Lung (tissue), 12 donors: Measurements from ENCODE around the gene DZANK1. TPM values are rescaled to one million over a fixed set of nuclear protein-coding genes. Genes with fewer than 3 reads are reported as not detected.

ENCODE experiments used
- ATAC-seq: fragments of 200-7000 bp; cut with Tn5 transposase; one replicate; pipeline ENCODE4 v1.9.1; 2020; ENCODE audit warnings: moderate number of reproducible peaks; ENCODE audit not compliant: insufficient read depth, low FRiP score
- DNase-seq, 3 donors: peaks; one replicate each; pipeline ENCODE4 v3.0.0-alpha.2; 2013 to 2017
- H3K27ac ChIP-seq, 2 donors: one replicate each; pipeline ENCODE4 v1.5.1; 2013; ENCODE audit warnings: mild to moderate bottlenecking in 2 of 2, moderate library complexity in 2 of 2, control low read depth in 1 of 2, inconsistent platforms in 1 of 2, low read depth in 1 of 2, low read length in 1 of 2
- H3K27me3 ChIP-seq, 3 donors: one replicate each; pipeline ENCODE4 v1.5.1; 2013; ENCODE audit warnings: low read length in 2 of 3; ENCODE audit not compliant: control insufficient read depth in 3 of 3, insufficient read depth in 3 of 3
- H3K36me3 ChIP-seq, 4 donors: one replicate each; pipeline ENCODE4 v1.5.1; 2013; ENCODE audit warnings: low read length in 4 of 4, mild to moderate bottlenecking in 1 of 4, moderate library complexity in 1 of 4; ENCODE audit not compliant: control insufficient read depth in 4 of 4, insufficient read depth in 4 of 4
- H3K4me1 ChIP-seq, 5 donors: one replicate each; pipeline ENCODE4 v1.5.1; 2013; ENCODE audit warnings: low read length in 5 of 5, mild to moderate bottlenecking in 2 of 5, moderate library complexity in 1 of 5; ENCODE audit not compliant: control insufficient read depth in 5 of 5, insufficient read depth in 5 of 5
- H3K4me3 ChIP-seq: one replicate; pipeline ENCODE4 v1.5.1; 2013; ENCODE audit warnings: mild to moderate bottlenecking, control low read depth, moderate library complexity
- H3K9ac ChIP-seq, 2 donors: one replicate each; pipeline ENCODE4 v1.5.1; 2013; ENCODE audit warnings: low read length in 2 of 2, control low read depth in 1 of 2; ENCODE audit not compliant: insufficient read depth in 1 of 2
- H3K9me3 ChIP-seq, 4 donors: one replicate each; pipeline ENCODE4 v1.5.1; 2013; ENCODE audit warnings: low read length in 3 of 4, mild to moderate bottlenecking in 1 of 4, moderate library complexity in 1 of 4; ENCODE audit not compliant: control insufficient read depth in 4 of 4, insufficient read depth in 3 of 4
- WGBS, 2 donors: extraction: QIAGEN DNeasy Blood & Tissue Kit; methylation state at CpG; one replicate each; pipeline ENCODE4 v1.1.7; 2013; 5-methylcytosine and 5-hydroxymethylcytosine counted together
- polyA plus RNA-seq, 2 donors: library from polyadenylated mRNA; stranded (reverse); fragments of 200-250 nt; gene quantifications; one replicate each; pipeline ENCODE4 v1.2.1, GENCODE V29; 2013
- total RNA-seq, 2 donors: library from RNA; depleted of rRNA in 1 of 2; stranded (reverse); fragments of >200 nt in 1 of 2; gene quantifications; one replicate each; pipeline ENCODE4 v1.2.1, GENCODE V29; 2014 to 2021
- TF ChIP-seq, protein P1 (sequence below): IDR thresholded peaks from 2 replicates; pipeline ENCODE4 v1.5.1; 2012; ENCODE audit warnings: mild to moderate bottlenecking; ENCODE audit errors: control extremely low read depth, extremely low read depth
- donor health status: control.
- donor health status: control.
- donor health status: Bipolar disorder and iron deficiency.
- donor health status: healthy.
- donor health status: DM: yes; HTN: yes; CAD: no.

The DZANK1 gene
- total and polyA plus RNA-seq, 4 donors: 1.8 to 7.6 (median 4.7) TPM

- ATAC-seq (no peak), DNase-seq (no peak)
- Histone ChIP-seq H3K9ac (no peak overlapping the region), H3K27me3 (no peaks in the 10 kb centered on the region), H3K9me3 (no peaks in the 10 kb centered on the region), H3K4me3 (no peak overlapping the region), H3K36me3 (peaks cover 0 to 2% (median under 1%) of the 10 kb centered on the region in 4 donors), H3K4me1 (no peaks in the 10 kb centered on the region), H3K27ac (no peak overlapping the region)
- 53 to 54% methylated on average over 2 of the region's 2 CpGs for WGBS, 2 donors
- TF ChIP-seq, protein P1, sequence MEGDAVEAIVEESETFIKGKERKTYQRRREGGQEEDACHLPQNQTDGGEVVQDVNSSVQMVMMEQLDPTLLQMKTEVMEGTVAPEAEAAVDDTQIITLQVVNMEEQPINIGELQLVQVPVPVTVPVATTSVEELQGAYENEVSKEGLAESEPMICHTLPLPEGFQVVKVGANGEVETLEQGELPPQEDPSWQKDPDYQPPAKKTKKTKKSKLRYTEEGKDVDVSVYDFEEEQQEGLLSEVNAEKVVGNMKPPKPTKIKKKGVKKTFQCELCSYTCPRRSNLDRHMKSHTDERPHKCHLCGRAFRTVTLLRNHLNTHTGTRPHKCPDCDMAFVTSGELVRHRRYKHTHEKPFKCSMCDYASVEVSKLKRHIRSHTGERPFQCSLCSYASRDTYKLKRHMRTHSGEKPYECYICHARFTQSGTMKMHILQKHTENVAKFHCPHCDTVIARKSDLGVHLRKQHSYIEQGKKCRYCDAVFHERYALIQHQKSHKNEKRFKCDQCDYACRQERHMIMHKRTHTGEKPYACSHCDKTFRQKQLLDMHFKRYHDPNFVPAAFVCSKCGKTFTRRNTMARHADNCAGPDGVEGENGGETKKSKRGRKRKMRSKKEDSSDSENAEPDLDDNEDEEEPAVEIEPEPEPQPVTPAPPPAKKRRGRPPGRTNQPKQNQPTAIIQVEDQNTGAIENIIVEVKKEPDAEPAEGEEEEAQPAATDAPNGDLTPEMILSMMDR: no peak
Observed at GRCh38 chr20:18436847-18437246, 30.0 kb downstream of the DZANK1 start.

DNA sequence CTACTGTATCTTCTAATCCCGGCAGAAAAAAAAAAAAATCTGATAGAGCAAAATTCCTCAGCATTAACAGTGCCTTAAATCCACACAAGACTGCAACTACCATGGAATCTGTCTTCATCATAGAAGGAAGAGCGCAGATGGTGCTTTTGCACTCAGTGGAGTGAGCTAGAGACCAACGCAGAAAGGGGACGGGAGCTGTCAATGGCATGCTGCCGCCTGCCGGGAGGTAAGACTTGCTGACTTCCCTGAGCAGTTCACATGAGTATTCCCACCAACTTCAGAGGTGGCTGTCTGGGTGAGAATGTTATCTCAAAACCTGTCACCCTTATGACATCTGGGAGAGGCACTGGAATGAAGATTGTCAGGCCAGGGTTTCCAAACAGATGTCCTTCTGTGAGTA lies 35.6 kb downstream of the DZANK1 start:
- DNase-seq (no peak), ATAC-seq (no peak)
- peaks cover 0 to 2% (median under 1%) of the 10 kb centered on the region in 4 donors for H3K36me3 ChIP-seq
- no peak overlapping the region for H3K9ac ChIP-seq
- WGBS, 2 donors: 90 to 92% methylated on average over 6 of the region's 6 CpGs
- H3K27ac ChIP-seq: no peak overlapping the region
- TF ChIP-seq, protein P1: no peak
- no peak overlapping the region for H3K4me3 ChIP-seq
- H3K4me1 ChIP-seq: peaks cover 0 to 18% (median 5%) of the 10 kb centered on the region in 5 donors
- no peaks in the 10 kb centered on the region for H3K27me3 ChIP-seq
- H3K9me3 ChIP-seq: no peaks in the 10 kb centered on the region

- Histone ChIP-seq H3K4me3 (no peak overlapping the region), H3K27me3 (no peaks in the 10 kb centered on the region), H3K36me3 (peaks cover 0 to 2% (median under 1%) of the 10 kb centered on the region in 4 donors), H3K27ac (no peak overlapping the region), H3K4me1 (peaks cover 0 to 18% (median 5%) of the 10 kb centered on the region in 5 donors), H3K9me3 (no peaks in the 10 kb centered on the region), H3K9ac (no peak overlapping the region)
- TF ChIP-seq, protein P1: no peak
- DNase-seq (no peak), ATAC-seq (no peak)
- WGBS, 2 donors: 97% methylated on average over 9 of the region's 9 CpGs
Observed at GRCh38 chr20:18430172-18430826, 36.5 kb downstream of the DZANK1 start.
